Stimulated activated CD8-positive, alpha-beta memory T cell treated with anti-CD3 and anti-CD28 coated beads, Interleukin-4, amount 100 ng/mL, for 24 hours (primary cell): ENCODE data around the gene CDK14.

Experiments used
- DNase-seq: peaks from one replicate; pipeline ENCODE4 v3.0.0-alpha.2; 2020; ENCODE audit warnings: low read depth

CDK14 gene

DNA sequence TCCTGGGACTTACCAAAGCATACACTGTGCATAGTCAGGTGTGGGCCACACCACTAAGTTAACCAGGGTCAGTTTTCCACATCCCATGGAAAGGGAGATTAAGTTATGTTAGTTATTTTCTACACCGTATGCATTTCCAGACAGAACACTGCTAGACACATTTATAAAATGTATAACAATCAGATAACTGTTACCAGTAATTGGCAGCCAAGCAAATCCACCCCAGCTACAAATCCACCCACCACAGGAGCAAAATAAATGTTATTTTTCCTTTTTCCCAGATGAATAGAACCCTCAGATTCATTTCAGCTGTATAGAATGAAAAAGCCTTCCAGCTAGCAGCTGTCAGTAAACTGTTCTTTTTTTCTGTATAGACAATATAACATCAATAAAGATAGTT lies 411.2 kb downstream of the CDK14 start:
- DNase-seq, result no peak

- no peak for DNase-seq
Measured at GRCh38 chr7:91013078-91013477, 417.0 kb downstream of the CDK14 start.

DNA sequence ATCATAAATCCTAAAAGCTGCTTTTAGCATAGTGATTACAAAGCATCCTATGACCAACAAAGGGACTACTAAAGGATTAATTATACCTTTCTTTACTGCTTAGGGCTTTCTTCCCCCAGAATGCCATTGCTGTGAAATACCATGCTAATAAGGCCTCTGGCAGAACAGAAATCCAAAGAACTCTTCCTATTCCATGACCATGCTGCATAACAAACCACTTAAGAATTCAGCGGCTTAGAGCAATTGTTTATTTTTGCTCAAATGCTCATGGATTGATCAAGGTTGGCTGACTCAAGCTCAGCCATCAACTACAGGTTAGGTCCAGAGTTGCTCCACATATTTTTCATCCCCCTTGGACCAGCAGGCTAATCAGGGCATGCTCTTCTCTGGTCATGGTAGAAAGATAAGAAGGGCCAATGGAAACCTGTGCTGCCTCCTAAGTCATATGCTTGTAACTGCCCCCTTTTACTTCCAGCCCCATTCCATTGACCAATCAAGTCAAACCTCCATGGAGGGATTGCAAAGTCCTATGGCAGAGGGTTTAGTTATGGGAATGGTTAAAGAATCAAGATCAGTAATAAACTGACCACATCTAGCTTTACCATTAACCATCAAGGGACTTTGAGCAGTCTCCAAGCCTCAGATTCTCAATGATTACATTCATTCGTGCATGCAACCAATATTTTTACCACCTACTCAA lies 423.7 kb downstream of the CDK14 start:
- no peak for DNase-seq

- no peak for DNase-seq
Measured at GRCh38 chr7:91020636-91021385, 424.7 kb downstream of the CDK14 start.

DNA sequence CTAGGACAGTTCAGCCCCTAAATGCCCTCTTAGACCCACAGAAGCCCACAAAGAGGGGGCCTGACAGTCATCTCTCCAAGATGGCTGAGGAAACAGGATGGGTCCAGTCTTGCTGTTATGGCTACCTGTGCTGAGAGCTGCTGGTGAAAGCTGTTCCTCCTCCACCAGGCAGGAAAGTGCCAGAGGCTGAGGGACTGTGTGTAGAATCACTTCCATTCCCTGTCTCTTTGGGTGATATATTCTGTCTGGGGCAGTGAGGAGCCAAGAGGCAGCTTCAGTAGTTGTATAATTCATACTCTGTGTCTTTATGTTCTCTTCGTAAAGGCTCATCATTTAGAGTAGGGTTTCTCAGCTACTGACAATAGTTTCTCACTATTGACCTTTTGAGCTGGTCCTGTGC lies 425.8 kb downstream of the CDK14 start:
- no peak for DNase-seq

DNA sequence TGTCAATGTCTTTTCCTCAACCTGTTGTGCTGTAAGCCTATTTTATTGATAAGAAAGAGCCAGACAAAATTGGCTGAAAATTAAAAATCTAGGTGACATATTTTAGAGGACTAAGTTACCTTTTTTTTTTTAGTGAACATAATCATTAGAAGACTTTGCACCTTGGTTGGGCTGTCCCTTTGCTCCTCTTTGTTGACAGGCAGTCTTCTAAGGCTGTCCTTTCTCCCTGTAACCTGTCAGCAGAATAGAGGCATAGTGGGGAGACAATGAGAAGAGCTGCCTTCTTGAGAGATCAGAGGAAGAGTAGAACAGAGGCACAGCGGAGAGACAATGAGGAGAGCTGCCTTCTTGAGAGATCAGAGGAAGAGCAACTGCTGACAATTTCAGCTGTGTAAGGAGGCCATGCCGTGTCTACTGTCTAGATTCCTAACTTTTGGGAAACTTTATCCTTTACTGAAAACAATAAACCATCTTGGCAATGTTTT lies 429.8 kb downstream of the CDK14 start:
- no peak for DNase-seq

GRCh38 chr7:91029688-91030087 lies 433.6 kb downstream of the CDK14 start:
- no peak for DNase-seq

- no peak for DNase-seq
Measured at GRCh38 chr7:91030680-91031380, 434.7 kb downstream of the CDK14 start.

DNA sequence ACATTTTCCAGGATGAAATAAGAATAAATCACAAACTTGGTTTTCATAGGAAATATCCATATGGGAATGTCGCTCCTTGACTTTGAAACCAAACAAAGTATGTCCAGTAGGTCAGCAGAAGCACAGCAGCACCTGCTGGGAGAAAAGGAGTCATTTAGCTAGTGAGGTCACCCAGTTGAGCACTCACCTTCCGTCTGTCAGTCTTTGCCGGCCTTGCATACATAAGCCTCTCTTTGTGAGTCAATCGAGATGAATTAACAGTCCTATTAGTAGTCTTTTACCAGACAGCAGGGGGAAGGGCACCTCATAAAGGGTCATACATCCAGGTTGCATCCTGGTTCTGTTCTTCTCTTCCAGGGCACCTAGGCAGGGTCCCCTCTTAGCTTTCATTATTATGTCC lies 435.6 kb downstream of the CDK14 start:
- DNase-seq, result no peak

DNA sequence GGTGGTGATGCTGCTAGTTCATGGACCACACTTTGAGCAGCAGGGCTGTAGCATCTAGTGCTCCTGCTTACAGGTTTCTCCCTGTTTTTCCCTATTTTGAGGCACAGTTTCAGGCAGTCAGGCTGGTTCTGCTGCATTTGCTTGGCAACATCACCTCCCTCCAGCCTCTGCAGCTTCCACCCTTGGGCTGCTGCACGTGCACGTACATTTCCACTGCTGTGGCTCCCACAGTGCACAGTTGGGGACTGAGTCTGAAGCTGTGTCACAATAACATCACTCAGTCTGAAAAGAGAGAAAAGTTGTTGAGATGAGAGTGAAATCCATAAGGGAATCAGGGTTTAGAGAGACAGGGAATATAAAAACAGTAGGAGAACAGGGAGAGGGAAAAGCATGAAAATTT lies 437.5 kb downstream of the CDK14 start:
- no peak for DNase-seq

DNA sequence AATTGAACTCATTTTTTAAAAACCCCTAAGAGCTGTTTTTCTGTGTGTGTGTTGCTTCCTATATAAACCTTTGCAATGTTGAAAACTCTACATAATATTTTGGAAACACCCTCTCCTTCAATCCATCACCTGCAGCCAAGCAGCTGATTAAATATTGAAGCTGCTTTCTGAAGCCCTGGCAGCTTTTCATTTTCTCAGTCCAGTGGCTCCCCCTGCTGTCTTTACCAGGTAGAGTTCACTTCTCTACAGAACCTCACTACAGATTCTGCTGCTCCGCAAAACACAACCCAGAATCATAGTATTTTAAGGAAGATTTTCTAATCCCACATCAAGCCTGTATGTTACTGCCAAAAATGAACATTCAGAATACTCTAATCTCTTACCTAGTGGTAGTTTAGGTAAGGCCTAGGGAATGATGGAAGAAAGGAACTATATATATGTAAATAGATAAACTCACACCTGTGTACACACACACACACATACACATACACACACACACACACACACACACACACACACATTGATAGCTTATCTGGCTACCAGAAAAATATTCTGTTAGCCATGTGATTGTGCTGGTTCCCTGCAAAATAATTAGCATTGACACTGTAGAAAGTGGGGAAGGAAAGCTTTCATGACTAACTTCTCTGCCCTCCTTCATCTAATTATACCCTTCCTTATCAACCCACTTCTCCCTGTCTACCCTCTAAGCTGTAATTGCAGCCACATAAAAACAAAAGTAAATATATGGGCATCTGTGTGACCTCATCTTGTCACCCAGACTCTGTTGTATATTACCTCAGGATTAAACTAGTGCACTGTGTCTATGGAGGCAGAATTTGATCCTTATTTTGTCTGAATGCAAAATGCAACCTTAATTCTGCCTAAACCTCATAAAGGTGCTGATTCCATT lies 438.6 kb downstream of the CDK14 start:
- DNase-seq, result no peak

DNA sequence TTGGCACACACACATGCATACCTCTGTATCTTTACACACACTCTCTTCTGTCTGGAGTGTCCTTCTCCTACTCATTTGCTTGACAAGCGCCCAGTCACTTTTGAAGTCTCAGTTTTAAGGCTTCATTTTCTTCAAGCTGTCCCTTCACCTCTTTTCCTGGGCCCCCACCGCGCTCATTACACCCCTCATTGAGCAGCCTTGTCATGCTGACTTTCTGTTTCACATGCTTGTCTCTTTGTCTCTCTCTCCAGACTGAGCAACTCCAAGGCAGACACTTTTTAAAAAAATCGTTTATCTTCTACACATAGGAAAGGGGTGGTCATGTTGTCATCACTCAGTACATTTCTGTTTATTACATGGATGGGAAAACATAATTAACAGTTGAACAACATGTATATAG lies 442.9 kb downstream of the CDK14 start:
- no peak for DNase-seq

- DNase-seq, result no peak
Measured at GRCh38 chr7:91041141-91041540, 445.0 kb downstream of the CDK14 start.

DNA sequence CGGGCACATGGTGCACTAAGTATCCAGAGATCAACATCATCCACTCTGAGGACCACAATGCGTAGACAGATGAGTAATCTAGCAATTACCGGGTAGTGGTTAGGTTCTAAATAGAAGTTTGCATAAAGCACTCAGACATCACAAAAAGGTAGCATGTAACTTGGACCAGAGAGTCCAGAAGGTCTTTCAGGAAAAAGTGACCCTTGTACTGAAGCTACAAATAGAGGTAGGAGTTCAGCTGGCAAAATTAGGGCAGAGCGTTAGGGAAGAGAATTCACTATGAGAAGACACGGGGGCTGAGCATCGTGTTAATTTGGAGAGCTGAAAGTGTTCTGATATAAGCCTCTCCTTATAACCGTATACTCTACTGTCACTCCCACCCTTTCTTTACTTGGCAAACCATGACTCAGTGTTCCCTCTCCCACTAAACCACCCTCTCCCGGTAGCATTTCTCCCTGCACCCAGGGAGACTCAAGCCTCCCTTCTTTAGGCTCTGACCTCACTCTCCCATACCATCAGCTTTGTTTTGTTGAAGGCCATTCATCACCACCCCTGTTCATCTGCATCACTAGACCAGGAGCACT lies 445.9 kb downstream of the CDK14 start:
- no peak for DNase-seq

DNA sequence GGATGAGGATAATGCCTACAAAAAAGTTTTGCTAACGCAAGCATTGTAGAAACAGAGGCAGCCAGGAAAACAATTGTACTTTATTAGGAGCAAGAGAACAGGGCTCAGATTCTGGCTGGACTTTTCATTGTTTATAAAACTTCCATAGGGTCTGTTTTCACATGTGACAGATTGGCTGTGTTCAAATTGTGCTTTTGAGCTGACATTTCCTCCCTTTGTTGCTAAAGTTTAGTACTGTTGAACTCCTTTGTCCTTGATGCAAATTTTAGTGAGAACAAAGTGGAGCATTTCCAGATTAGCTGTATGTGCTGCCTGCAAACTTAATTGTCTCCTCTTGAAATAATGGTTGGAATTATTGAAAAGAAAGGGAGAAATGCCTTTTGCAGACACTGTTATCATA lies 447.1 kb downstream of the CDK14 start:
- no peak for DNase-seq

GRCh38 chr7:91043924-91044645 lies 448.0 kb downstream of the CDK14 start:
- DNase-seq, result no peak

GRCh38 chr7:91045606-91046005 lies 449.5 kb downstream of the CDK14 start:
- no peak for DNase-seq

GRCh38 chr7:91046322-91047089 lies 450.4 kb downstream of the CDK14 start:
- DNase-seq, result no peak

- DNase-seq, result no peak
Measured at GRCh38 chr7:91047636-91048035, 451.5 kb downstream of the CDK14 start.

GRCh38 chr7:91050677-91051076 lies 454.6 kb downstream of the CDK14 start:
- DNase-seq, result no peak
